K562 treated with DMSO at 1 percent for 48 hours (cell line): Measurements from ENCODE around the gene YWHAB. TPM values are rescaled to one million over a fixed set of nuclear protein-coding genes. Genes with fewer than 3 reads are reported as not detected.

Source experiments
- total RNA-seq: library from RNA; unstranded; fragments of 300-600 nt; gene quantifications from 2 replicates; pipeline ENCODE4 v1.2.3, GENCODE V29; 2022; ENCODE audit warnings: low replicate concordance; ENCODE audit errors: extremely low read depth

YWHAB gene
- total RNA-seq, result not detected in 2 replicates

GRCh38 chr20:44885392-44886265 lies at the start of gene YWHAB:
Gene YWHAB, plus strand, starts transcription at chr20:44885705. Its CDS starts 15,829 bp downstream, at chr20:44901534.

GRCh38 chr20:44909872-44910689 lies 24.6 kb downstream of the YWHAB start, which contains the start of gene PABPC1L:
Gene PABPC1L, plus strand, starts transcription at chr20:44910060. Its CDS starts 84 bp downstream, at chr20:44910144.

Other genes starting within 250 kb of the YWHAB start
- gene ADA, start 234.0 kb upstream of the YWHAB start, total RNA-seq, result not detected in 2 replicates
- gene CCN5, start 170.3 kb upstream of the YWHAB start, total RNA-seq, result not detected in 2 replicates
- not detected in 2 replicates for gene KCNK15, start 139.8 kb upstream of the YWHAB start, total RNA-seq
- not detected in 2 replicates for gene RIMS4, start 75.2 kb upstream of the YWHAB start, total RNA-seq
- gene PABPC1L, start 24.4 kb downstream of the YWHAB start, total RNA-seq, result not detected in 2 replicates
- gene TOMM34, start 74.7 kb downstream of the YWHAB start, total RNA-seq, result not detected in 2 replicates
- not detected in 2 replicates for gene STK4, start 80.8 kb downstream of the YWHAB start, total RNA-seq
- gene KCNS1, start 215.4 kb downstream of the YWHAB start, total RNA-seq, result not detected in 2 replicates
- not detected in 2 replicates for gene WFDC5, start 229.5 kb downstream of the YWHAB start, total RNA-seq
- gene WFDC12, start 238.8 kb downstream of the YWHAB start, total RNA-seq, result not detected in 2 replicates